Stomach (tissue), 4 donors: ENCODE measurements around the gene KRT81.
"Not testable (repeated sequence)": the region's sequence is repeated elsewhere in the genome, so short reads cannot be mapped to it uniquely, and the experiment has no call there.

ENCODE experiments used
- EP300 ChIP-seq: sonication (generic); formaldehyde crosslinking; IDR thresholded peaks from one replicate; pipeline ENCODE4 v1.6.1; 2017; ENCODE audit warnings: antibody characterized with exemption
- POLR2A ChIP-seq, 4 donors: fragments of 450-650 bp; IDR thresholded peaks; one replicate each; pipeline ENCODE4 v1.6.1; 2016; ENCODE audit warnings: antibody characterized with exemption in 4 of 4, control low read depth in 2 of 4, mild to moderate bottlenecking in 1 of 4, moderate library complexity in 1 of 4
- TF ChIP-seq, protein P1 (sequence below), 7 experiments: fragments of 450-650 bp in 4 of 7; fragments of 200-600 bp in 3 of 7; sonication (generic) in 3 of 7; IDR thresholded peaks; one replicate each; pipeline ENCODE4 v1.5.1; 2016 to 2019; ENCODE audit warnings: antibody characterized with exemption in 7 of 7, control low read depth in 2 of 7, mild to moderate bottlenecking in 1 of 7

DNA sequence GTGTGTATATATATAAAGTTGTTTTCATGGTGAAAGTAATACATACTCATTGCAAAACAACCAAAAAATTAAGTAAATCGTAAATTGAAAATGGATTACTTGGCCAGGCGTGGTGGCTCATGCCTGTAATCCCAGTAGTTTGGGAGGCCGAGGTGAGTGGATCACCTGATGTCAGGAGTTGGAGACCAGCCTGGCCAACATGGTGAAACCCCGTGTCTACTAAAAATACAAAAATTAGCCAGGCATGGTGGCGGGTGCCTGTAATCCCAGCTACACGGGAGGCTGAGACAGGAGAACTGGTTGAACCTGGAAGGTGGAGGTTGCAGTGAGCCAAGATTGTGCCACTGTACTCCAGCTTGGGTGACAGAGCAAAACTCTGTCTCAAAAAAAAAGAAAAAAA is 51.1 kb downstream of the KRT81 start:
- TF ChIP-seq, protein P1, sequence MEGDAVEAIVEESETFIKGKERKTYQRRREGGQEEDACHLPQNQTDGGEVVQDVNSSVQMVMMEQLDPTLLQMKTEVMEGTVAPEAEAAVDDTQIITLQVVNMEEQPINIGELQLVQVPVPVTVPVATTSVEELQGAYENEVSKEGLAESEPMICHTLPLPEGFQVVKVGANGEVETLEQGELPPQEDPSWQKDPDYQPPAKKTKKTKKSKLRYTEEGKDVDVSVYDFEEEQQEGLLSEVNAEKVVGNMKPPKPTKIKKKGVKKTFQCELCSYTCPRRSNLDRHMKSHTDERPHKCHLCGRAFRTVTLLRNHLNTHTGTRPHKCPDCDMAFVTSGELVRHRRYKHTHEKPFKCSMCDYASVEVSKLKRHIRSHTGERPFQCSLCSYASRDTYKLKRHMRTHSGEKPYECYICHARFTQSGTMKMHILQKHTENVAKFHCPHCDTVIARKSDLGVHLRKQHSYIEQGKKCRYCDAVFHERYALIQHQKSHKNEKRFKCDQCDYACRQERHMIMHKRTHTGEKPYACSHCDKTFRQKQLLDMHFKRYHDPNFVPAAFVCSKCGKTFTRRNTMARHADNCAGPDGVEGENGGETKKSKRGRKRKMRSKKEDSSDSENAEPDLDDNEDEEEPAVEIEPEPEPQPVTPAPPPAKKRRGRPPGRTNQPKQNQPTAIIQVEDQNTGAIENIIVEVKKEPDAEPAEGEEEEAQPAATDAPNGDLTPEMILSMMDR (IDR thresholded peaks at IDR 0.05) = not testable (repeated sequence)
- TF ChIP-seq EP300; POLR2A (IDR thresholded peaks at IDR 0.05): not testable (repeated sequence)
